Measurements from ENCODE around the gene MCRIP2. TPM values are rescaled to one million over a fixed set of nuclear protein-coding genes. Genes with fewer than 3 reads are reported as not detected.
A peak's percentile ranks its signal among the peaks of the same experiment; 100 is the strongest.

Gene MCRIP2
- total and polyA plus RNA-seq, 9 of the 15 experiments (the other 6 are each of a cell fraction or from before 2014, with no cell fraction given), result 0.80 to 120 (median 35.2) TPM

DNA sequence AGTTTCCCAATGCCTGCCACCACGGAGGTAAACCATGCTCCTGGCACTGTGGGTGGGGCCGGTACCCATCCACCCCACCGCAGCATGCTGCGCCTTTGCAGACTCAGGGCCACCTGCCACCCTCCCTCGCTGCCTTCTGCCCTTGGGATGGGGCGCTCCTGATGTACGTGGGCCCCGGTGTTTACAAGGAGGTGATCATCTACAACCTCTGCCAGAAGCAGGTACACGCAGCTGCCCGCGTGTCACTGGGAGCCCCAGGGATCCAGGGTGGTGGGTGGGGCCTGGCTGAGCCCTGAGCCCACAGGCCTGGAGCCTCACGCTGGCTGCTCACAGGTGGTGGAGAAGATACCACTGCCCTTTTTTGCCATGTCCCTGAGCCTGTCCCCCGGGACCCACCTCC is 24.9 kb downstream of the MCRIP2 start:
- DNase-seq (ENCODE audit: extremely low read depth in 1 of 4, low spot score in 3 of 4) (no peak), ATAC-seq (no peak), FAIRE-seq (no peak)
- ChIA-PET CTCF (ENCODE audit: low intra/inter-chr PET ratio) (no interaction called here), POLR2A (interaction anchor here (1.3 kb wide), 1 partner anchor 8 kb away, joined by 4 read pairs; the partner anchor contains the start of gene RHBDL1)
- TF ChIP-seq IRF2 (CRISPR knock-in tag; IDR thresholded peaks at IDR 0.05) (peak; percentile 52; the same call in 1 of the 2 replicates), SNIP1 (IDR thresholded peaks at IDR 0.05; ENCODE audit: low read depth) (no peak)
- intact Hi-C loops (cut with micrococcal nuclease), result loop anchor here (5.0 to 10.0 kb wide), 2 partner anchors 89 to 272 kb away; partner anchors contain the start of gene NME4
- Histone ChIP-seq H3K4me3 (no peak overlapping the region), H3K36me3 (ENCODE audit: control insufficient read depth, insufficient read depth, low read length) (peaks cover 27% of the 10 kb centered on the region), H3K9me3 (replicated peaks; ENCODE audit: control insufficient read depth, insufficient read depth, low read depth, low read length) (no peaks in the 10 kb centered on the region), H3K27ac (ENCODE audit: extremely low read depth, low read depth, low read length) (no peak overlapping the region), H3K4me2 (ENCODE audit: insufficient read depth, low read length) (no peak overlapping the region), H3K27me3 (ENCODE audit: control insufficient read depth in 2 of 2, insufficient read depth in 2 of 2, low read length in 2 of 2) (no peaks in the 10 kb centered on the region), H3K4me1 (replicated peaks in 1 of 2; ENCODE audit: control insufficient read depth in 2 of 2, insufficient read depth in 2 of 2, low read length in 2 of 2) (peaks cover 11 to 93% of the 10 kb centered on the region in 2 experiments; a peak in 4 of 5 replicates), H3K9me1 (ENCODE audit: control insufficient read depth, insufficient read depth, low read length) (no peaks in the 10 kb centered on the region), H4K20me1 (replicated peaks; ENCODE audit: control insufficient read depth, insufficient read depth, low read length) (no peaks in the 10 kb centered on the region), H3K79me2 (ENCODE audit: control insufficient read depth, insufficient read depth, low read length) (peaks cover 25% of the 10 kb centered on the region), H3K9ac (ENCODE audit: insufficient read depth in 1 of 2, low read depth in 2 of 2, low read length in 2 of 2) (peak overlapping the region in 1 of 2 experiments; percentile 98; a peak in 2 of 4 replicates), H2AFZ (ENCODE audit: low read depth, low read length) (no peak overlapping the region)
- BruUV-seq (replicated peaks), result no TSS peak
- in situ Hi-C loops (cut with MboI), result loop anchor here (5.0 kb wide), 1 partner anchor 89 kb away; no protein-coding TSS in a partner anchor
- 82% methylated on average over 13 of the region's 13 CpGs for WGBS (ENCODE audit: insufficient coverage, low coverage, missing lambda C conversion rate)

DNA sequence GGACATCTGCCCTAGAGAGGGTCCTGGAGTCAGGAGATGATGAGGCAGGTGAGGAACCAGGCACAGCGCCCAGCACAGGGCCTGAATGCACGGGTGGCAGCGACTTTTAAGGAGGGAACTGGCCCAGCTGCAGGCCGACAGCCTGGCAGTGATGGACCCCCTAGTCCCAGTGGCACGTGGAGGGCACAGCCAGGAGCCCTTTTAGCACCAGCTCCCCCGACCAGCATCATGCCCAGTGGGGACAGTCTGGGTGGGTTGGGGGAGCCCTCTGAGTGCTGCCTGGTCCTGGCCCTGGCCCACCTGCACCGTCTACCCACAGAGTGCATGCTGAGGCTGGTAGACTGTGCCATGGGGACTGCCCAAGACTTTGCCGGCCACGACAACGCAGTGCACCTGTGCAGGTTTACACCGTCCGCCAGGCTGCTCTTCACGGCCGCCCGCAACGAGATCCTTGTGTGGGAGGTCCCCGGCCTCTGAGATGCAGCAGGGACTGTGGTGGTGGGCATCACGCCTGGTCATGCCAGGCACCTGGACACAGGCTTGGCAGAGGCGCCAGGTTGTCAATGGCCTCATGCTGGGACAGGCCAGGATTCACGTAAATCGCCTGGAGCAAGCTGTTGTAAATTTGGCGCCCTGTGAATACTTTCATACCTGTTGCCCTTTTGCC is 25.6 kb downstream of the MCRIP2 start:
- Histone ChIP-seq H3K9me3 (replicated peaks; ENCODE audit: control insufficient read depth, insufficient read depth, low read depth, low read length) (no peaks in the 10 kb centered on the region), H3K27ac (ENCODE audit: extremely low read depth, low read depth, low read length) (peak overlapping the region; percentile 60), H2AFZ (ENCODE audit: low read depth, low read length) (peak overlapping the region; percentile 91), H3K4me1 (replicated peaks in 1 of 2; ENCODE audit: control insufficient read depth in 2 of 2, insufficient read depth in 2 of 2, low read length in 2 of 2) (peaks cover 11 to 91% of the 10 kb centered on the region in 2 experiments; a peak in 4 of 5 replicates), H3K9me1 (ENCODE audit: control insufficient read depth, insufficient read depth, low read length) (no peaks in the 10 kb centered on the region), H4K20me1 (replicated peaks; ENCODE audit: control insufficient read depth, insufficient read depth, low read length) (no peaks in the 10 kb centered on the region), H3K27me3 (ENCODE audit: control insufficient read depth in 2 of 2, insufficient read depth in 2 of 2, low read length in 2 of 2) (no peaks in the 10 kb centered on the region), H3K36me3 (ENCODE audit: control insufficient read depth, insufficient read depth, low read length) (peaks cover 34% of the 10 kb centered on the region), H3K4me3 (no peak overlapping the region), H3K79me2 (ENCODE audit: control insufficient read depth, insufficient read depth, low read length) (peaks cover 25% of the 10 kb centered on the region), H3K9ac (ENCODE audit: insufficient read depth in 1 of 2, low read depth in 2 of 2, low read length in 2 of 2) (peak overlapping the region; percentile 88 to 98), H3K4me2 (ENCODE audit: insufficient read depth, low read length) (peak overlapping the region; percentile 55)
- ChIA-PET POLR2A (interaction anchor here (0.6 kb wide), 2 partner anchors 11 to 625 kb away, joined by 3 read pairs; no protein-coding TSS in a partner anchor), CTCF (ENCODE audit: low intra/inter-chr PET ratio) (interaction anchor here (1.5 kb wide), 1 partner anchor 31 kb away, joined by 7 read pairs; the partner anchor contains the start of gene METTL26)
- DNase-seq (ENCODE audit: extremely low read depth in 1 of 4, low spot score in 3 of 4), result no peak
- ATAC-seq, result no peak
- in situ Hi-C loops (cut with MboI), result loop anchor here (5.0 kb wide), 1 partner anchor 90 kb away; no protein-coding TSS in a partner anchor
- no peak for FAIRE-seq
- WGBS (ENCODE audit: insufficient coverage, low coverage, missing lambda C conversion rate), result 75% methylated on average over 21 of the region's 22 CpGs
- intact Hi-C loops (cut with micrococcal nuclease), result loop anchor here (5.0 to 10.0 kb wide), 2 partner anchors 90 to 272 kb away; partner anchors contain the start of gene NME4
- no TSS peak for BruUV-seq (replicated peaks)
- TF ChIP-seq, protein P1, sequence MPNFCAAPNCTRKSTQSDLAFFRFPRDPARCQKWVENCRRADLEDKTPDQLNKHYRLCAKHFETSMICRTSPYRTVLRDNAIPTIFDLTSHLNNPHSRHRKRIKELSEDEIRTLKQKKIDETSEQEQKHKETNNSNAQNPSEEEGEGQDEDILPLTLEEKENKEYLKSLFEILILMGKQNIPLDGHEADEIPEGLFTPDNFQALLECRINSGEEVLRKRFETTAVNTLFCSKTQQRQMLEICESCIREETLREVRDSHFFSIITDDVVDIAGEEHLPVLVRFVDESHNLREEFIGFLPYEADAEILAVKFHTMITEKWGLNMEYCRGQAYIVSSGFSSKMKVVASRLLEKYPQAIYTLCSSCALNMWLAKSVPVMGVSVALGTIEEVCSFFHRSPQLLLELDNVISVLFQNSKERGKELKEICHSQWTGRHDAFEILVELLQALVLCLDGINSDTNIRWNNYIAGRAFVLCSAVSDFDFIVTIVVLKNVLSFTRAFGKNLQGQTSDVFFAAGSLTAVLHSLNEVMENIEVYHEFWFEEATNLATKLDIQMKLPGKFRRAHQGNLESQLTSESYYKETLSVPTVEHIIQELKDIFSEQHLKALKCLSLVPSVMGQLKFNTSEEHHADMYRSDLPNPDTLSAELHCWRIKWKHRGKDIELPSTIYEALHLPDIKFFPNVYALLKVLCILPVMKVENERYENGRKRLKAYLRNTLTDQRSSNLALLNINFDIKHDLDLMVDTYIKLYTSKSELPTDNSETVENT (CRISPR knock-in tag; IDR thresholded peaks at IDR 0.05), result 0 out of 2 replicates have a peak, but pooled peaks have one; percentile 9
- TF ChIP-seq IRF2 (CRISPR knock-in tag; IDR thresholded peaks at IDR 0.05), result peak; percentile 86
- 0 out of 2 replicates have a peak, but pooled peaks have one; percentile 75 for TF ChIP-seq ZNF124 (CRISPR knock-in tag; IDR thresholded peaks at IDR 0.05)
- TF ChIP-seq, protein P2, sequence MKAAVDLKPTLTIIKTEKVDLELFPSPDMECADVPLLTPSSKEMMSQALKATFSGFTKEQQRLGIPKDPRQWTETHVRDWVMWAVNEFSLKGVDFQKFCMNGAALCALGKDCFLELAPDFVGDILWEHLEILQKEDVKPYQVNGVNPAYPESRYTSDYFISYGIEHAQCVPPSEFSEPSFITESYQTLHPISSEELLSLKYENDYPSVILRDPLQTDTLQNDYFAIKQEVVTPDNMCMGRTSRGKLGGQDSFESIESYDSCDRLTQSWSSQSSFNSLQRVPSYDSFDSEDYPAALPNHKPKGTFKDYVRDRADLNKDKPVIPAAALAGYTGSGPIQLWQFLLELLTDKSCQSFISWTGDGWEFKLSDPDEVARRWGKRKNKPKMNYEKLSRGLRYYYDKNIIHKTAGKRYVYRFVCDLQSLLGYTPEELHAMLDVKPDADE (conservative IDR thresholded peaks at IDR 0.05; ENCODE audit: control insufficient read depth, low read depth, low read length), result 0 out of 2 replicates have a peak, but pooled peaks have one; percentile 24
- TF ChIP-seq ARHGAP35 (IDR thresholded peaks at IDR 0.05; ENCODE audit: partially characterized antibody), result no peak
- no peak for TF ChIP-seq MYBL2 (IDR thresholded peaks at IDR 0.05; ENCODE audit: low read depth)
- peak; percentile 44; the same call in 1 of the 2 replicates for TF ChIP-seq MYBL2 (CRISPR knock-in tag; IDR thresholded peaks at IDR 0.05; ENCODE audit: borderline replicate concordance)
- TF ChIP-seq ZNF282 (CRISPR knock-in tag; IDR thresholded peaks at IDR 0.05), result peak; percentile 67
- TF ChIP-seq HDAC2 (IDR thresholded peaks at IDR 0.05), result no peak
- TF ChIP-seq ZEB2 (IDR thresholded peaks at IDR 0.05), result no peak
